KMS-11 (cell line): ENCODE measurements around the gene TOX2.

Source experiments
- H2AFZ ChIP-seq: fragments of 200-600 bp; sonication (generic); 2 replicates; pipeline ENCODE4 v1.6.1; 2016; ENCODE audit warnings: antibody characterized with exemption, mixed run types, low read depth
- H3K27ac ChIP-seq: fragments of 200-600 bp; sonication (generic); 2 replicates; pipeline ENCODE4 v1.6.1; 2016; ENCODE audit warnings: mild to moderate bottlenecking, mixed run types
- H3K27me3 ChIP-seq: fragments of 200-600 bp; sonication (generic); 2 replicates; pipeline ENCODE4 v1.6.1; 2017; ENCODE audit warnings: mild to moderate bottlenecking, low read depth, mixed run types, moderate library complexity; ENCODE audit not compliant: insufficient read depth
- H3K36me3 ChIP-seq: fragments of 200-600 bp; sonication (generic); 2 replicates; pipeline ENCODE4 v1.6.1; 2017; ENCODE audit warnings: mild to moderate bottlenecking, mixed run types; ENCODE audit not compliant: insufficient read depth
- H3K4me1 ChIP-seq: fragments of 200-600 bp; sonication (generic); 2 replicates; pipeline ENCODE4 v1.6.1; 2016; ENCODE audit warnings: mild to moderate bottlenecking, low read depth, mixed run types; ENCODE audit not compliant: poor library complexity, severe bottlenecking
- H3K4me2 ChIP-seq: fragments of 200-600 bp; sonication (generic); 2 replicates; pipeline ENCODE4 v1.7.0; 2016; ENCODE audit warnings: mild to moderate bottlenecking, mixed run types
- H3K4me3 ChIP-seq: fragments of 200-600 bp; sonication (generic); IDR thresholded peaks from 2 replicates; pipeline ENCODE4 v1.6.1; 2017; ENCODE audit warnings: low read depth, low read length, mixed read lengths; ENCODE audit not compliant: insufficient read depth
- H3K79me2 ChIP-seq: fragments of 200-600 bp; sonication (generic); 2 replicates; pipeline ENCODE4 v1.6.1; 2016; ENCODE audit warnings: low read depth, mixed run types; ENCODE audit not compliant: insufficient read depth
- H3K9ac ChIP-seq: fragments of 200-600 bp; sonication (generic); 2 replicates; pipeline ENCODE4 v1.6.1; 2016; ENCODE audit warnings: mild to moderate bottlenecking, mixed run types
- H4K20me1 ChIP-seq: fragments of 200-600 bp; sonication (generic); 2 replicates; pipeline ENCODE4 v1.6.1; 2016; ENCODE audit warnings: mild to moderate bottlenecking, mixed run types; ENCODE audit not compliant: insufficient read depth
- CTCF ChIP-seq: fragments of 200-600 bp; sonication (generic); conservative IDR thresholded peaks from 2 replicates; pipeline ENCODE4 v1.6.1; 2017; ENCODE audit warnings: low read depth, mild to moderate bottlenecking, antibody characterized with exemption, low read length, moderate library complexity, mixed read lengths

Gene TOX2

GRCh38 chr20:44084891-44085290 is 170.2 kb downstream of the TOX2 start:
- no peaks in the 10 kb centered on the region for H4K20me1 ChIP-seq
- H3K27me3 ChIP-seq: no peaks in the 10 kb centered on the region
- no peak overlapping the region for H3K27ac ChIP-seq
- no peak for TF ChIP-seq CTCF
- H3K4me1 ChIP-seq: peaks cover 27% of the 10 kb centered on the region
- no peak overlapping the region for H3K9ac ChIP-seq
- H3K4me2 ChIP-seq: no peak overlapping the region
- H3K79me2 ChIP-seq: no peaks in the 10 kb centered on the region
- H3K4me3 ChIP-seq: no peak overlapping the region
- no peak overlapping the region for H2AFZ ChIP-seq
- no peaks in the 10 kb centered on the region for H3K36me3 ChIP-seq

GRCh38 chr20:44085616-44086434 is 171.2 kb downstream of the TOX2 start:
- H3K36me3 ChIP-seq: no peaks in the 10 kb centered on the region
- no peaks in the 10 kb centered on the region for H4K20me1 ChIP-seq
- peaks cover 27% of the 10 kb centered on the region for H3K4me1 ChIP-seq
- no peaks in the 10 kb centered on the region for H3K79me2 ChIP-seq
- no peak overlapping the region for H3K9ac ChIP-seq
- H3K4me3 ChIP-seq: no peak overlapping the region
- H3K27me3 ChIP-seq: no peaks in the 10 kb centered on the region
- TF ChIP-seq CTCF: no peak
- H2AFZ ChIP-seq: no peak overlapping the region
- H3K27ac ChIP-seq: no peak overlapping the region
- H3K4me2 ChIP-seq: no peak overlapping the region

- Histone ChIP-seq H3K79me2 (no peaks in the 10 kb centered on the region), H3K4me3 (no peak overlapping the region), H3K27ac (no peak overlapping the region), H4K20me1 (no peaks in the 10 kb centered on the region), H3K27me3 (no peaks in the 10 kb centered on the region), H3K4me2 (no peak overlapping the region), H3K36me3 (no peaks in the 10 kb centered on the region), H3K4me1 (peaks cover 26% of the 10 kb centered on the region), H3K9ac (no peak overlapping the region), H2AFZ (no peak overlapping the region)
- no peak for TF ChIP-seq CTCF
Observed at GRCh38 chr20:44087051-44087856, 172.6 kb downstream of the TOX2 start.

GRCh38 chr20:44087857-44088120 is 173.1 kb downstream of the TOX2 start:
- peaks cover 30% of the 10 kb centered on the region for H3K4me1 ChIP-seq
- no peak for TF ChIP-seq CTCF
- H3K79me2 ChIP-seq: no peaks in the 10 kb centered on the region
- no peak overlapping the region for H3K4me3 ChIP-seq
- H2AFZ ChIP-seq: no peak overlapping the region
- no peaks in the 10 kb centered on the region for H3K36me3 ChIP-seq
- H3K27ac ChIP-seq: no peak overlapping the region
- H4K20me1 ChIP-seq: no peaks in the 10 kb centered on the region
- H3K27me3 ChIP-seq: no peaks in the 10 kb centered on the region
- no peak overlapping the region for H3K4me2 ChIP-seq
- no peak overlapping the region for H3K9ac ChIP-seq
